Upper lobe of left lung (tissue), 6 donors: ENCODE measurements around the gene BLOC1S5. TPM values are rescaled to one million over a fixed set of nuclear protein-coding genes. Genes with fewer than 3 reads are reported as not detected.
A peak's percentile ranks its signal among the peaks of the same experiment; 100 is the strongest.

Experiments
- ATAC-seq, 2 donors: fragments of 200-7000 bp; cut with Tn5 transposase; one replicate each; pipeline ENCODE4 v1.9.1; 2022; ENCODE audit warnings: mild to moderate bottlenecking in 2 of 2, moderate library complexity in 2 of 2; ENCODE audit not compliant: low FRiP score in 2 of 2
- DNase-seq, 2 donors: peaks; one replicate each; pipeline ENCODE4 v3.0.0-alpha.2; 2019 to 2020
- H3K27ac ChIP-seq, 4 donors: fragments of 200-600 bp; sonication (generic); one replicate each; pipeline ENCODE4 v1.5.1; 2016 to 2019
- H3K27me3 ChIP-seq, 4 donors: fragments of 200-600 bp; sonication (generic); one replicate each; pipeline ENCODE4 v1.5.1; 2017 to 2019
- H3K36me3 ChIP-seq, 4 donors: fragments of 200-600 bp; sonication (generic); one replicate each; pipeline ENCODE4 v1.5.1; 2016 to 2019
- H3K4me1 ChIP-seq, 4 donors: fragments of 200-600 bp; sonication (generic); one replicate each; pipeline ENCODE4 v1.5.1; 2018 to 2019
- H3K4me3 ChIP-seq, 4 donors: fragments of 200-600 bp; sonication (generic); one replicate each; pipeline ENCODE4 v1.5.1; 2017 to 2019; ENCODE audit warnings: mild to moderate bottlenecking in 2 of 4, moderate library complexity in 1 of 4
- H3K9me3 ChIP-seq, 4 donors: fragments of 200-600 bp; sonication (generic); one replicate each; pipeline ENCODE4 v1.5.1; 2018 to 2019
- EP300 ChIP-seq, 4 donors: sonication (generic); formaldehyde crosslinking; IDR thresholded peaks; one replicate each; pipeline ENCODE4 v1.5.1; 2017; ENCODE audit warnings: antibody characterized with exemption in 4 of 4, control low read depth in 2 of 4
- POLR2A ChIP-seq, 4 donors: fragments of 450-650 bp; IDR thresholded peaks; one replicate each; pipeline ENCODE4 v1.5.1; 2016 to 2017; ENCODE audit warnings: antibody characterized with exemption in 4 of 4, mild to moderate bottlenecking in 2 of 4
- POLR2AphosphoS5 ChIP-seq, 2 donors: sonication (generic); formaldehyde crosslinking; IDR thresholded peaks; one replicate each; pipeline ENCODE4 v1.5.1; 2017; ENCODE audit warnings: antibody characterized with exemption in 2 of 2
- WGBS, 2 donors: methylation state at CpG; one replicate each; pipeline ENCODE4 v1.1.5; 2017 to 2018; 5-methylcytosine and 5-hydroxymethylcytosine counted together
- total RNA-seq, 6 donors: library from RNA; depleted of rRNA in 4 of 6; stranded (reverse); fragments of >200 nt in 4 of 6; gene quantifications; one replicate each; pipeline versions ENCODE4 v1.1.0 to v1.2.1, GENCODE V29; 2016 to 2021
- TF ChIP-seq, protein P1 (sequence below), 6 experiments: fragments of 450-650 bp in 4 of 6; fragments of 200-600 bp in 2 of 6; sonication (generic) in 2 of 6; IDR thresholded peaks; one replicate each; pipeline ENCODE4 v1.5.1; 2016 to 2019; ENCODE audit warnings: antibody characterized with exemption in 6 of 6
- donor health status: DM: no; HTN: no; CAD: no; lungs with moderate emphysema.
- donor health status: DM: no; HTN: yes; CAD: no; lungs with severe emphysema.

Gene BLOC1S5
- total RNA-seq, 6 donors from 2014 or later, result 10.0 to 15.0 (median 11.9) TPM

DNA sequence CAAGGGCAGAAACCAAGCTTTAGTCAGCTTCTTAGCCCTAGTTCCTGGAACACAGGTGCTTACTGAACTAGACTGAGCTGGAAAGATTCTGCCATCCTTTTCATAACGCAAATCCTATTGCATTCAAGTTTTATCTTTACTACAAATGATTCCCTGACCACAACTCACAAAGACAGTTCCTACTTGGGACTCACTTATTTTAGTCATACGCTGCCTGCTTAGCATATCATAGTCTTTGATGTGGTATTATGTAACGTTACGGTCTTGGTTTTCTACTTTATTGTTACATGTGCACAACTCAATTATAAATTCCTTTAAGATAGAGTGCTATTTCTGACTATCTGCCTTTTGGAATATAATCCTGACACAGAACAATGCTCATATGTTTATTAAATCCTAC, 59.1 kb downstream of the BLOC1S5 start:
- 79 to 84% methylated on average over 4 of the region's 4 CpGs for WGBS, 2 donors
- ATAC-seq (no peak), DNase-seq (no peak)
- H3K4me1 ChIP-seq, result no peaks in the 10 kb centered on the region
- H3K9me3 ChIP-seq, result no peaks in the 10 kb centered on the region
- TF ChIP-seq POLR2A (IDR thresholded peaks at IDR 0.05) (no peak), EP300 (IDR thresholded peaks at IDR 0.05) (no peak), POLR2AphosphoS5 (IDR thresholded peaks at IDR 0.05) (no peak)
- TF ChIP-seq, protein P1, sequence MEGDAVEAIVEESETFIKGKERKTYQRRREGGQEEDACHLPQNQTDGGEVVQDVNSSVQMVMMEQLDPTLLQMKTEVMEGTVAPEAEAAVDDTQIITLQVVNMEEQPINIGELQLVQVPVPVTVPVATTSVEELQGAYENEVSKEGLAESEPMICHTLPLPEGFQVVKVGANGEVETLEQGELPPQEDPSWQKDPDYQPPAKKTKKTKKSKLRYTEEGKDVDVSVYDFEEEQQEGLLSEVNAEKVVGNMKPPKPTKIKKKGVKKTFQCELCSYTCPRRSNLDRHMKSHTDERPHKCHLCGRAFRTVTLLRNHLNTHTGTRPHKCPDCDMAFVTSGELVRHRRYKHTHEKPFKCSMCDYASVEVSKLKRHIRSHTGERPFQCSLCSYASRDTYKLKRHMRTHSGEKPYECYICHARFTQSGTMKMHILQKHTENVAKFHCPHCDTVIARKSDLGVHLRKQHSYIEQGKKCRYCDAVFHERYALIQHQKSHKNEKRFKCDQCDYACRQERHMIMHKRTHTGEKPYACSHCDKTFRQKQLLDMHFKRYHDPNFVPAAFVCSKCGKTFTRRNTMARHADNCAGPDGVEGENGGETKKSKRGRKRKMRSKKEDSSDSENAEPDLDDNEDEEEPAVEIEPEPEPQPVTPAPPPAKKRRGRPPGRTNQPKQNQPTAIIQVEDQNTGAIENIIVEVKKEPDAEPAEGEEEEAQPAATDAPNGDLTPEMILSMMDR (IDR thresholded peaks at IDR 0.05), result no peak
- H3K27ac ChIP-seq, result no peak overlapping the region
- H3K27me3 ChIP-seq, result no peaks in the 10 kb centered on the region
- H3K36me3 ChIP-seq, result no peaks in the 10 kb centered on the region
- H3K4me3 ChIP-seq, result no peak overlapping the region

DNA sequence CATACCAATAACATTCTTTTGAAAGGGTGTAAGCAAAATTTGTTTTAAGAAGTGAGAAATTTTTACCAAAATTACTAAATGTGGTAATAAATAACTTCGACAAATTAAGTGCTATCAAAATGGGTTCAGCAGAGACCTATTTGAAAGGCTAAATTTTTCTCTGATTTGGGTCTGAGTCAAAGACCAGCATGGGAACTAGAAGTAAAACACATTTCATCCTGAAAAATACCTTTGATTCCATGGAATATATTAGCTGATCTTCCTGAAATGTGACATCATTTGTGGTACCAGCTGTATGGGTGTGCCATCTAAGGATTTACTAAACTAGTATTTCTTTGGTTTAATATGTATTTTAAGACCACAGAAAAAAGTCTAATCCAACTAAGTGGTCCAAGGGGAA, 63.6 kb downstream of the BLOC1S5 start:
- Histone ChIP-seq H3K4me3 (no peak overlapping the region), H3K27ac (no peak overlapping the region), H3K4me1 (peaks cover 0 to 8% (median 5%) of the 10 kb centered on the region in 4 donors), H3K27me3 (no peaks in the 10 kb centered on the region), H3K36me3 (no peaks in the 10 kb centered on the region), H3K9me3 (no peaks in the 10 kb centered on the region)
- 78 to 85% methylated on average over 1 of the region's 1 CpG for WGBS, 2 donors
- DNase-seq (no peak), ATAC-seq (no peak)
- no peak for TF ChIP-seq EP300 (IDR thresholded peaks at IDR 0.05)
- TF ChIP-seq, protein P1 (IDR thresholded peaks at IDR 0.05), result no peak
- no peak for TF ChIP-seq POLR2A (IDR thresholded peaks at IDR 0.05)
- TF ChIP-seq POLR2AphosphoS5 (IDR thresholded peaks at IDR 0.05), result no peak

DNA sequence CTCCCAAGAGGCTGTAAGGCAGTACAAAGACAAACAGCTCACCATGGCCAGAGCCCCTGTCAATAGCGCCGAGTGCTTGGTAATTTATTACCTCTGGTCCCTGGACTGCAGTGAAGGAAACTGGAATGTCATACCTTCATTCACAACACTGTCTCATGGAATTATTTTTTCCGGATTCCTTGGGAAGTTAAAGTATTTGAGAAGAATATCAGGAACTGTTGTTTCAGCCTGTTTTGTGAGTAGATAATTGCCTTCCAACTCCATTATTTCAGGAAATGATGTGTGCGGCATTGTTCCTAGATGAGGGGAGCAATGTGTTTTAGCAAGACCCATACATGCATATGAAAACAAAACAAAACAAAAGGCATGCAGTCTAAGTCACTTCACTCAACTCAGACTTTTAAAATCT, 64.0 kb downstream of the BLOC1S5 start:
- Histone ChIP-seq H3K4me1 (peaks cover 0 to 8% (median 5%) of the 10 kb centered on the region in 4 donors), H3K9me3 (no peaks in the 10 kb centered on the region), H3K27ac (no peak overlapping the region), H3K27me3 (no peaks in the 10 kb centered on the region), H3K4me3 (no peak overlapping the region), H3K36me3 (no peaks in the 10 kb centered on the region)
- 55 to 63% methylated on average over 4 of the region's 4 CpGs for WGBS, 2 donors
- ATAC-seq (no peak), DNase-seq (no peak)
- TF ChIP-seq POLR2AphosphoS5 (IDR thresholded peaks at IDR 0.05) (no peak), EP300 (IDR thresholded peaks at IDR 0.05) (no peak), POLR2A (IDR thresholded peaks at IDR 0.05) (no peak)
- TF ChIP-seq, protein P1 (IDR thresholded peaks at IDR 0.05), result no peak

DNA sequence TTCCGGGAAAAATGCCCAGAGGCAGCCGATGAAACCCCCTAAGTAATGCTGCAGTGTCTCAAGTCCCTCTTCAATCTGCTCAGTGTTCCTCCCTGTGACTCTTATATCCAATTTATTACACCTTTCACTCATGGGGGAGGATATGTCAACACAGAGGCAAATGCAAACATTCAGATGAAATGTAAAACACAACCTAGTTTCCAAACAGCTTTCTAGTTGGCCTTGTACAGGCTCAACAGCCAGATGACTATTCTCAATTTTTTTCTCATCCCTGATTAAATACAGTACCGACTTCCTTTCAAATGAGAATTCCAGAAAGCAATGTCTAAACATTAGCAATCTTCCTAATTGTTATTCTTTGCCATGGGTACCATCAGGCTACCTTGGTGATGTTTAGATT, 65.0 kb downstream of the BLOC1S5 start:
- 74 to 75% methylated on average over 3 of the region's 3 CpGs for WGBS, 2 donors
- TF ChIP-seq EP300 (IDR thresholded peaks at IDR 0.05) (no peak), POLR2A (IDR thresholded peaks at IDR 0.05) (no peak), POLR2AphosphoS5 (IDR thresholded peaks at IDR 0.05) (no peak)
- TF ChIP-seq, protein P1 (IDR thresholded peaks at IDR 0.05), result no peak
- no peaks in the 10 kb centered on the region for H3K9me3 ChIP-seq
- no peaks in the 10 kb centered on the region for H3K36me3 ChIP-seq
- DNase-seq (no peak), ATAC-seq (no peak)
- H3K27ac ChIP-seq, result no peak overlapping the region
- H3K4me3 ChIP-seq, result no peak overlapping the region
- H3K4me1 ChIP-seq, result peaks cover 0 to 8% (median 5%) of the 10 kb centered on the region in 4 donors
- no peaks in the 10 kb centered on the region for H3K27me3 ChIP-seq

DNA sequence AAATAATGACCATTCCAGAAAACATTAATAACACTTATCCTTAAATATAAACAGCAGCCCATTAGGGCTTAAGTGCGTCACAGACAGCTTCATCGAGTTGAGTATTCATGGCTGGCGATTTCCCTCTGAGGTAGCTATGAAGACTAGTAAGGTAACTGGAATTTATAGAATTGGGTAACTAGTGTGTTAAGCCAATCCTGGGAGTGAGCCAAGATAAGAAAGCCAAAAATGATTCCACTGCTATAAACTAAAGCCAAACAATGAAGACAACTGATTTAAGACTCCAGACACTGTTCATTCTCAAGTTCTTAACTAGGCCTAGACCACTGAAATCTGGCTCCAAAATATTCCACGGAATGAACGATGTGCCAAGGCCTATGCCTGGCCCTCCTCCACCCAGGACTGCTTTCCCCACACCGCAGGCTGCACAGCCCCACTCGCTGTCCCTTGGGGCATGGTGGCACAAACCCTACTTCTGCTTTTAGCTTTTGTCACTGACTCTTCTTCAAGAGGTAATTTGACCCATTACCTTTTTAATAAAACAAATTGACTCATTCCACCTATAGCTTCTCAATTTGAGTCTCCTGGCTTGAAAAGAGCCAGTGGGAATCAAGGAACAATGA, 66.0 kb downstream of the BLOC1S5 start:
- WGBS, 2 donors, result 89 to 96% methylated on average over 7 of the region's 7 CpGs
- H3K27ac ChIP-seq, result no peak overlapping the region

More for the DNA sequence above, 66.0 kb downstream of the BLOC1S5 start:
- Histone ChIP-seq H3K36me3 (no peaks in the 10 kb centered on the region), H3K4me3 (no peak overlapping the region), H3K9me3 (no peaks in the 10 kb centered on the region), H3K27me3 (no peaks in the 10 kb centered on the region), H3K4me1 (peaks cover 0 to 8% (median 5%) of the 10 kb centered on the region in 4 donors)
- TF ChIP-seq POLR2A (IDR thresholded peaks at IDR 0.05) (no peak), POLR2AphosphoS5 (IDR thresholded peaks at IDR 0.05) (no peak)
- TF ChIP-seq, protein P1 (IDR thresholded peaks at IDR 0.05), result no peak
- no peak for DNase-seq
- peak in 1 of 2 donors; percentile 61 for ATAC-seq
